ENCODE data around the gene XPNPEP2.

The XPNPEP2 gene

GRCh38 chrX:129785160-129785947, 46.6 kb downstream of the XPNPEP2 start:
- H3K4me3 ChIP-seq (ENCODE audit: low read length): peak overlapping the region; percentile 17; the same call in 1 of the 2 replicates
- no peak for TF ChIP-seq ZNF274 (IDR thresholded peaks at IDR 0.05; ENCODE audit: low read depth, low read length)

- peak overlapping the region; percentile 21; the same call in 1 of the 2 replicates for H3K4me3 ChIP-seq (ENCODE audit: low read length)
- TF ChIP-seq ZNF274 (IDR thresholded peaks at IDR 0.05; ENCODE audit: low read depth, low read length): no peak
Measured at GRCh38 chrX:129786210-129786651, 47.5 kb downstream of the XPNPEP2 start.

- H3K4me3 ChIP-seq (ENCODE audit: low read length): no peak overlapping the region
Measured at GRCh38 chrX:129787336-129788055, 48.7 kb downstream of the XPNPEP2 start.

GRCh38 chrX:129788527-129788926, 49.7 kb downstream of the XPNPEP2 start:
- TF ChIP-seq ZNF274 (IDR thresholded peaks at IDR 0.05; ENCODE audit: low read depth, low read length): no peak
- no peak overlapping the region for H3K4me3 ChIP-seq (ENCODE audit: low read length)

More at GRCh38 chrX:129787336-129788055, 48.7 kb downstream of the XPNPEP2 start:
- TF ChIP-seq ZNF274 (IDR thresholded peaks at IDR 0.05; ENCODE audit: low read depth, low read length): no peak

GRCh38 chrX:129790146-129790545, 51.4 kb downstream of the XPNPEP2 start:
- no peak overlapping the region for H3K4me3 ChIP-seq (ENCODE audit: low read length)
- TF ChIP-seq ZNF274 (IDR thresholded peaks at IDR 0.05; ENCODE audit: low read depth, low read length): no peak

- TF ChIP-seq ZNF274 (IDR thresholded peaks at IDR 0.05; ENCODE audit: low read depth, low read length): no peak
- H3K4me3 ChIP-seq (ENCODE audit: low read length): no peak overlapping the region
Measured at GRCh38 chrX:129790808-129791207, 52.0 kb downstream of the XPNPEP2 start.

- no peak for TF ChIP-seq ZNF274 (IDR thresholded peaks at IDR 0.05; ENCODE audit: low read depth, low read length)
Measured at GRCh38 chrX:129791336-129791735, 52.6 kb downstream of the XPNPEP2 start.

GRCh38 chrX:129791961-129792570, 53.3 kb downstream of the XPNPEP2 start:
- TF ChIP-seq ZNF274 (IDR thresholded peaks at IDR 0.05; ENCODE audit: low read depth, low read length): no peak
- no peak overlapping the region for H3K4me3 ChIP-seq (ENCODE audit: low read length)

More at GRCh38 chrX:129791336-129791735, 52.6 kb downstream of the XPNPEP2 start:
- no peak overlapping the region for H3K4me3 ChIP-seq (ENCODE audit: low read length)

- H3K4me3 ChIP-seq (ENCODE audit: low read length): no peak overlapping the region
- no peak for TF ChIP-seq ZNF274 (IDR thresholded peaks at IDR 0.05; ENCODE audit: low read depth, low read length)
Measured at GRCh38 chrX:129792586-129793291, 54.0 kb downstream of the XPNPEP2 start.

GRCh38 chrX:129793604-129794191, 54.9 kb downstream of the XPNPEP2 start:
- H3K4me3 ChIP-seq (ENCODE audit: low read length): no peak overlapping the region
- no peak for TF ChIP-seq ZNF274 (IDR thresholded peaks at IDR 0.05; ENCODE audit: low read depth, low read length)

- no peak for TF ChIP-seq ZNF274 (IDR thresholded peaks at IDR 0.05; ENCODE audit: low read depth, low read length)
Measured at GRCh38 chrX:129795584-129795983, 56.8 kb downstream of the XPNPEP2 start.

GRCh38 chrX:129797251-129797906, 58.6 kb downstream of the XPNPEP2 start:
- no peak overlapping the region for H3K4me3 ChIP-seq (ENCODE audit: low read length)
- TF ChIP-seq ZNF274 (IDR thresholded peaks at IDR 0.05; ENCODE audit: low read depth, low read length): no peak

More at GRCh38 chrX:129795584-129795983, 56.8 kb downstream of the XPNPEP2 start:
- no peak overlapping the region for H3K4me3 ChIP-seq (ENCODE audit: low read length)

- no peak overlapping the region for H3K4me3 ChIP-seq (ENCODE audit: low read length)
- TF ChIP-seq ZNF274 (IDR thresholded peaks at IDR 0.05; ENCODE audit: low read depth, low read length): no peak
Measured at GRCh38 chrX:129798456-129798855, 59.7 kb downstream of the XPNPEP2 start.
